ENCODE measurements around the gene SHC3.

The SHC3 gene

DNA sequence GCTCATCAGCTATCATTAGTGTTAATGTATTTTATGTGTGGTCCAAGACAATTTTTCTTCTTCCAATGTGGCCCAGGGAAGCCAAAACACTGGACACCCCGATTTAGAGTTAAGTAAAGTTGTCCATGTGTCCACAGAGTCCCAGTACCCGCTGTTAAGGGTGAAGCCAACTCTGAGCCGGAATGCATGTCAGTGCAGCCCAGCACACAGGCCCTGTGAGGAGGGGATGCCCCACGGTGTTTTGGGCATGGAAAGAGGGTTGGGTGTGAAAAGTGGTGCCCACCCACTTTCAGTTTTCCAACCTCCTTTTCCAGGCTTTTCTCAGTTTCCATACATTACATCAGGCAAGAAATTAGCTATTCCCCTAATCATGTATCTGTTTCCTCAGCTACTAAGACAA, 24.4 kb downstream of the SHC3 start:
- DNase-seq = no peak

DNA sequence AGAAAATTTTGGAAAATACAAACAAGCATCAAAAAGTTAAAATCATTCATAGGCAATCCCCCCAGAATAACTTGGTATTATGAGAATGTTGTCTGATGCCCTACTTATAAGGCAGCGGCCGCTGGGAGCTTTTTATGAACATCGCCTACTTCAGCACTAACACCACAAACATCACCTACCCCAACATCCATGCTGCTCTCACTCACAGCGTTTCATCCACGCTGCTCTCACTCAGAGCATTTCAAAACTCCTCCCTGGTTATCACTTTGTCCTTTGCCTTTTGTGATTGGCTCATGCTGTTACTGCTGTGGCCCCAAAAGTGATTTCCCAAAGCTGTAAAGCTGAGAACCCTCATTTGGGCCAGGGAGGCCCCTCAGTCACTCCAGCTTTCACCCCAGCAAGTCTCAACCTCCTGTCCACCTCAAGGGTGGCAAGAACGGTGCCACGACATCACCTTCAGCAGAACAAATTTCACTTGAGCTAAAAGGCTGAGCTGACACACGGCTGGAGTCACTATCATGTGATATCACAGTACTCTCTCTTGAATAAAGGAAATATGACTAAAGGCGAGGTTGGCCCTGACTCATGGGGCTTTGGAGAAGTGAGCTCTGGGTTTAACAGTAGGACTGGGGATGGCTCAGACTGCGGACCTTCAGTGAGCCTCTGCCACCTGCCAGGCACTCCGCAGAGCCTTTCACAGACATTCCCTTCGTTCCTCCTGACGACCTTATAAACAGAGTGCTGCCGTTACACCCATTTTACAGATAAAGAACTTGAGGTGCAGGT, 25.2 kb downstream of the SHC3 start:
- DNase-seq = no peak

DNA sequence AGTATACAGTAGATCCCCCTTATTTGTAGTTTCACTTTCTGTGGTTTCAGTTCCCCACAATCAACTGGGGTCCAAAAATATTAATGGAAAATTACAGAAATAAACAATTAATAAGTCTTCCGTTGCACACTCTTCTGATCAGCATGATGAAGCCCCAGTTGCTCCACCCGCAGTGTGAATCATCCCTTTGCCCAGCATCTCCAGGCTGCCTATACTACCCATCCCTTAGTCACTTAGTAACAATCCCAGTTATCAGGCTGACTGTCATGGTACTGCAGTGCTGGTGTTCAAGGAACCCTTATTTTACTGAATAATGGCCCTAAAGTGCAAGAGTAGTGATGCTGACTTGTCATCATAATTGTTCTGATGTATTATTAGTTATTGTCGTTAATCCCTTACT, 28.9 kb downstream of the SHC3 start:
- DNase-seq = no peak

DNA sequence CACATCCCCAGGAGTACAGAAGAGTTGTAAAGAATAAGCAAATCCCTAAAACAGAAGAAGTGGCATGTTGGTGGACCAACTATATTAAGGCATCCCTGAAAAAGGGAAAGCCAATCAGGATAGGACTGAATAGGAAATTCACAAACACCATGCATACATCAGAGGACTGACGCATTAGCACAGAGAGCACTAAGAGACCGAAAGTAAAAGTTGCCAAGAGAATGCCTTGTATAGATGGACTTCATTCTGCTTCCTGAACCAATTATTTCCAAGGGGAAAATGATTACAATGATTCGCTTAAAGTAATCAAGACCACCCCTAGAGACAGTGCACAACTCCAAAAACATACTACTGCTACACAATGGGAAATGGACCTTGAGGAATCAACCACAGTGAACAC, 33.5 kb downstream of the SHC3 start:
- DNase-seq = no peak

DNA sequence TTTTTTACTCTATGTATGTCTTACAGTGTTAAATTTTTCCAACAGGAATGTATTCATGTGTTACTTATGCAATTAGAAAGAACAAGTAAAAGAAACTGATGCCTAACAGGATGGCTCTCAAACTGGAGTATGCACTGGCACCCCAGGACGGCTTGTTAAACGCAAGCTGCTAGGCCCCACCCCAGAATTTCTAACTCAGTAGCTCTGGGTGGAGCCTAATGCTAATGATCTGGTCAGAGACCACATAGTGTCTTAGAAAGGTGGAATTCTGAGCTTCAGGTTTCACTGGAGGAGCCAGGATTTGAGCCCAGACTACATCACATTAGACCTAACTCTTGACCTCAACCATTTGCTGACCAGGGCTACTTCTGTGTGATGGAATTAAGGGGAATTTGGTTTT, 34.4 kb downstream of the SHC3 start:
- no peak for DNase-seq

DNA sequence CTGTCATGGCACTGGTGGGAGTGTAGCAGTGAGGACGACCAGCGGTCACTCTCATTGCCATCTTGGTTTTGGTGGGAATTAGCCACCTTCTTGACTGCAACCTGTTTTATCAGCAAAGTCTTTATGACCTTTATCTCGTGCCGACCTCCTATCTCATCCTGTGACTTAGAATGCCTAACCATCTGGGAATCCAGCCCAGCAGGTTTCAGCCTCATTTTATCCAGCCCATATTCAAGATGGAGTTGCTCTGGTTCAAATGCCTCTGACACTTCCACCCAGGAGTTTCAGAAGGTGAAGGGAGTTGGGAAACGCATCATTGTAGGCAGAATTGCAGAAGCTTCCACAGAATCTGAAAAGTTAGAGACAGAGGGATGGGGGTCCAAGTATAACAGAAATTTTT, 35.4 kb downstream of the SHC3 start:
- no peak for DNase-seq

DNA sequence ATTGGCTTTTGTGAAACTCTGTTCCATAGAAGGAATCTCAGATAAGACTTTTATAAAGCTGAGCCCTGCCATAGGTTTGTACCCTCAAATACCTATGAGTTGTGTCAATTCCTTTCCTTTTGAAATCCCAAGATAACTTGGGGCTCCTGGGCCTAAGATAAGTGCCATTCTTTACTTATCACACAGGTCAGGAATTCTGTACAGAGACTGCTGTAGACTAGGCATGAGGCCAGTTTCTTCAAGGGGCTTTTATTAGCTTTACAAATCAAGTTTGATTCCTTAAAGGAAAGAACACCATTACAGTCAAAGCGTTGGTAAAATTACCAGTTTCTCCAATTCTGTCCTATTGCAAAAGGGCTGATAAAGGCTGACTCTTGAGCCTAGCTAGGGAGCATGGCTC, 39.2 kb downstream of the SHC3 start:
- DNase-seq = no peak

DNA sequence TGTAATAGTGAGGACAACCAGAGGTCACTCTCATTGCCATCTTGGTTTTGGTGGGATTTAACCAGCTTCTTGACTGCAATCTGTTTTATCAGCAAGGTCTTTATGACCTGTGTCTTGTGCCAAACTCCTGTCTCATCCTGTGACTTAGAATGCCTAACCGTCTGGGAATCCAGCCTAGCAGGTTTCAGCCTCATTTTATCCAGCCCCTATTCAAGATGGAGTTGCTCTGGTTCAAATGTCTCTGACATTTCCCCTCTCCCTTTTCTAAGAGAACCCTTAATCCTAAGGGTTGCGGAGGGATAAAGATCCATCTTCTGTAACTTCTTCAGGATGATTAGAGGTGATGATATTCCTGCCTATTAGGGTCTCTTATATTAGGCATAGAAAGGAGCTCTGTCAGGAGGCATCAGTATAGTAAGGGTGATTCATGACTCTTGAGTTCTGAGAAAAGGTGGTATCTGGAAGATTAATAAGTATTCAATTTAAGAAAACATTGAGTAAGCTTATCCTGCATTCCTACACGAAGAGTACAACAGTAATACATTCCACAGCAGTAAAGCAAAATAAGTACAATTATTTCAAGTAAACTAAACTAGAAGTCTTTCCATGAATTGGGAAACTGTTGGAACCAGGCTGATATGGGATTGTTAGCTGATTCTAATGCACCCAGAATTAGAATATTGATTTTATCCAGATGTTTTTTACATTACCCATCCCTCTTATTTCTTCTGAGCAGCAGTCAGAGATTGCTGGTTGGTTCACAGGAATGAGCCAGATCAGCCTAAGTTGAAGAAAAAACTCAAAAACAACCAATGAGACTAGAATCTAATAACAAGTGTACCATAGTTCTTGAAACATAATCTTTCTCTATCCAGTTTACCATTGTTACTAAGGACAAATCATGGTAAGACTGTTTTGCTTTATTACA, 39.9 kb downstream of the SHC3 start:
- DNase-seq = no peak

DNA sequence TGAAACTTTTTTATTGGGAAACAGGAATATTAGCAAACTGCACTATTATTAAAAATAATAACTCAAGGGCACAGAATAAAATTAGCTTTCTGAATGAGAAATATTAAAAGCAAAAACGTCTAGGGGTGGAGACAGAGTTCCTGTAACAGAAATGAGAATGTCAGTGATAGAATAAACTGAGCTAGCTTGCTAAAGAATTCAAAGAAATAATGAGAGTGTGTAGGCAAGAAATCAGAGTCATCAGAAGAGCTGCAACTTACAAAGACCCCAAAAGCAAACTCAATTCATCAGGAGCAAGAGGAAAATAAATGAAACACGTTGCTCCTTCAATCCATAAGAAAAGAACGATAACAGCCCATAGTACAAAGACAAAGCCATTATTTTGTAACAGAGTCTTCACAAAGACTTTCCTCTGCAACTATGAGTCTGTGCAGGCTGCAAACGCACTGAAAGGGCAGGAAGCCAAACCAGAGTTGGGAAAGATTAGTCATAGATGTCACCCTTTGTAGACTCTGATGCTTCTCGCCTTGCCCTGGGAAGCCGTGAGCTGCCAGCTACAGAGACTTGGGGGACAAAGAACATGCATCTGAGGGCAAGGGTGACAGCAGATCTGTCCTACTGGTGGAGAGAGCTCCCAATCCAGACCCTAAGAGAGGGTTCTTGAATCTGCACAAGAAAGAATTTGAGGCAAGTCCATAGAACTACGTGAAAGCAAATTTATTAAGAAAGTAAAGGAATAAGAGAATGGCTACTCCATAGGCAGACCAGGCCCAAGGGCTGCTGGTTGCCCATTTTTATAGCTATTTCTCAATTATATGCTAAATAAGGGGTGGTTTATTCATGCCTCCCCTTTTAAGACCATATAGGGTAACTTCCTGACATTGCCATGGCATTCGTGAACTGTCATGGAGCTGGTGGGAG, 40.8 kb downstream of the SHC3 start:
- no peak for DNase-seq

DNA sequence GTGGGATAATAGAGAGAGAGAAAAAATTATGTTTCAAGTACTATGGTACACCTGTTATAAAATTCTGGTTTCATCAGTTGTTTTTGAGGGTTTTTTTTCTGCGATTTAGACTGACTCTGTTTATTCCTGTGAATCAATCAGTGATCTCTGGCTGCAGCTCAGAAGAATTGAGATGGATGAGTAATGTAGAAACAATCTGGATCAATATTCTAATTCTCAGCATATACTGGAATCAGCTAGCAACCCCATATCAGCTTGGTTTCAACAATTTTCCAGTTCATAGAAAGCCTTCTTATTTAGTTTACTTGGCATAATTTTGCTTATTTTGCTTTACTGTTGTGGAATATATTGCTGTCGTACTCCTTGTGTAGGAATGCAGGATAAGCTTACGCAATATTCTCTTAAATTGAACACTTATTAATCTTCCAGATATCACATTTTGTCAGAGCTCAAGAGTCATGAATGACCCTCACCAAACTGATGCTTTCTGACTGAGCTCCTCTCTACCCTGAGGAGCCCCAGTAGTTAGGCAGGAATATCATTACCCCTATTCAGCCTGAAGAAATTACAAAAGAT, 42.9 kb downstream of the SHC3 start:
- no peak for DNase-seq

DNA sequence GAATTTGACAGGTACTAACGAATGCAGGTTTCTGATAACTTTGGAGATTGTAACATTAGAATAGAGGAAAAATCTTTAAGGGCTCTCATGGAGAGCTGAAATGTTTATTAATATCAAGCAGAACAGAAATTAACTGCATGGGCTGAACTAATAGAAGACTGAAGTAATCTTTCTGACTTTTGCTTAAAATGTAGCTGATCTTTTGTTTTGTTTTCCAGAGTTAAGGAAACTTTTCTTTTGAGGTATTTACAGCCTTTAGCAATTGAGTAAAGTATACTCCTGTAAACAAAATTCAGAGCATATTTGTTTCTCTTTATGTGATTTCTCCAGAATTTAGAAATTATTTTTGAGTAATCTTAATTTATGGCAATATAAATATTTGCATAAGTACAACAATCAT, 43.9 kb downstream of the SHC3 start:
- no peak for DNase-seq

DNA sequence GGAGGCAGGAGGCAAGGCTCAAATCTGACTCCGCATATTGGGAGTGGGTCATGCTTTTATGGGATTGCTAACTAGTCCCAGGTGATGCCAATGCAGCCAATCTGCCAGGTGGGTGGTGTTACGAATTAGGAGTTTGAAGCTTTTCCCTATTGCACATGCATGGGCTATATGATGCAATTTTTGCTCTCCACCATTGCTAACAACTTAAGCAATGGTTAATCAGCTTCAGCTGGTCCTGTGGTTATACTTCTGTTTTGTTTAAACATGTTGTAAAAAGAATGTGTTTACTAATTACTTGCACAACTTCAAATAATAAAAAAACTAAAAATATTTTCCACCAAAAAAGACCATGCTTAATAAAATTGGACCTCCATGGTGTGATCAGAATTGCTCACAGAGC, 55.7 kb downstream of the SHC3 start:
- DNase-seq = no peak

DNA sequence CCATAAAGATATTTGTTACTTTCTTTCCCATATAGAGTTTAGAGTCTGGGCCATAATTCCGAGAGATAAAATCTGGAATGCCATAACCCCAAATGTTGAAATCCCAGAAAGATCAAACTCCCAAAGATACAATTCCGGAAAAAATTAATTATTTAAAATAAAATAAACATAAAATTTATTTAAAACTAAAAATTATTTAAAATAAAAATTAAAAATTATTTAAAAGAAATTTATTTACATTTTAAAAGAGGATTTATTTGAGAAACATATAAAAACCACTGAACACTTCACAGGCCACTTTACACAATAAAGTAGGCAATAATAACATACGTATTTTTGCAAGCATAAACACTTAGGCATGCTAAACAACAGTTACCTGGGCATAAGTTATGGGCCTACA, 57.9 kb downstream of the SHC3 start:
- no peak for DNase-seq

DNA sequence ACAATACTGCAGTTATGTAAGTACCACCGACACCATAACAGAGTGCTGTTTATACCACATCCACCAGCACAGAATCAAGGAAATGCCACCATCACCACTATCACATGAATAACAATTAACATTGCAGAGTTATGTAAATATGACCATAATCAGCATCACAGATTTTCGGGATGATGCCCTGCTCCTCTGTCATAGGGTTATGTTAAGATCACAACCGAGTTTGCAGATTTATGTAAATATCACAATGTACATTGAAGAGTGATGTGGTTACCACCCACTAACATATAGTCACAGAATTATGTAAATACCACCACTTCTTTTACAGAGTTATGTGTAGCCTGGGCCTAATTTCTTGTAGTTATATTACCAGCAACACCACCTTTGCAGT, 61.8 kb downstream of the SHC3 start:
- DNase-seq = no peak

DNA sequence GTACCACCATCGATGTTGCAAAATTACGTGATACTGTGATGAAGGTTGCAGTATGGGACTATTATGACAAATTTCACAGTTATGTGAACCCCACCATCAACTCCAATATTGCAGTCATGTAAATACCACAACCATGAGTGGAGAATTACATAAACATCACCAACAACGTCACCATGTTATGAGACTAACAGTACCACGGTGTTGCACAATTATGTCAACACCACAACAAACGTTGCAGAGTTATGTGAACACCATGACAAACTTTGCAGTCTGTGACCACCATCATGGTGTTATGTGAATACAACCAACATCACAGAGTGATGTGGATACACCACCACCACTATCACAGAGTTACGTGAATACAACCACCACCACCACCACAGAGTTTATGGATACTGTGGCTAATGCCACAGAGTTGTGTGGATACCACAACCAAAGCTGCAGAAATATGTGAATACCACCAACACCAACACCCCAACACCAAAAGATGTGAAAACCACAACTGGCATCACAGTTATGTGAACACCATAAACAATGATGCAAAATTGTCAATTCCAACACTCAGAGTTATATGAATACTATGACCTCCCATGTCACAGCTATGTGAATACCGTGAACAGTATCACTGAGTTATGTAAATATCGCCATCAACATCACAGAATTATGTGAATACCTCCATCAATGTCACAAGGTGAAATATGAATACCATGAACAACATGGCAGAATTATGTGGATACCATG, 62.4 kb downstream of the SHC3 start:
- no peak for DNase-seq

DNA sequence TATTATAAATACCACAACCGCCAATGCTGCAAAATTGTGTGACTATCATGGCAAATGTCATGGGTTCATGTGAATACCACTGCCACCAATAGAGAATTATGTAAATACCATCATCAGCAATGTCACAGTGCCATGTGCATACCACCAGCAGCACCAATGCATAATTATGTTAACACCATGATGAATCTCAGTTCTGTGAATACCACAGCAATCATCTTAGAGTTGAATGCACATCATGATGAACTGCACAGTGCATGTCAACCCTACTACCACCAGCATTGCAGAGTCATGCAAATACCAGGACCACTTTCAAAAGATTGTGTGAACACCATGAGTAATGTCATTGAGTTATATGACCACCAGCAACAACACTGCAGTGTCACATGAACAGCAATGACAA, 63.2 kb downstream of the SHC3 start:
- no peak for DNase-seq

DNA sequence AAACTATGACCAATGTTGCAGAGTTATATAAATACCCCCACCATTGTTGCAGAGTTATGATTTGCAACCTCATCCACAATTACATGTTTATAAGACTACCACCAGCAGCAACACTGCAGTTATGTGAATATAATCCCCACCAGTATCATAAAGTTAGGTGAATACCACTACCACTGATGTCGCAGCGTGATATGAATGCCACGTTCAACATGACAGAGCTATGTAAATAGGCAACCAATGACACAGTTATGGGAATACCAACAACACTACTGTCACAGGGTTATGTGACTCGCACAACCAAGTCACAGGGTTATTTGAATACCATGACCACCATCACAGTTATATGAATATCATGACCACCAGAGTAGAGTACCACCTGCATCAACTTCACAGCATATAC, 63.9 kb downstream of the SHC3 start:
- DNase-seq = no peak

DNA sequence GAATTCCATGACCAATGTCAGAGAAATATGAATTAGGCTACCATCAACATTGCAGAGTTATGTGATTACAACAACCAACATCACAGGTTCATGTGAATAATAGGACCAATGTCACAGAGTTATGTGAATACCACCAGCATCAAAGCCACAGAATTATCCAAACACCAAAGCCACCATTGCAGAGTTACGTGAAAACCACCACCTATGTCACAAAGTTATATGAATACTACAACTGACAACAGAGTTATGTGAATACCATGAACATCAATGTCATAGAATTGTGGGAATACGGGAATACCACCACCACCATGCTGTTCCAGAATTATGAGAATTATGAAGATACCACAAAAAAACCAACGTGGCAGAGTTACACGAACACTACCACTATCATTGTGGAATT, 64.8 kb downstream of the SHC3 start:
- DNase-seq = no peak

DNA sequence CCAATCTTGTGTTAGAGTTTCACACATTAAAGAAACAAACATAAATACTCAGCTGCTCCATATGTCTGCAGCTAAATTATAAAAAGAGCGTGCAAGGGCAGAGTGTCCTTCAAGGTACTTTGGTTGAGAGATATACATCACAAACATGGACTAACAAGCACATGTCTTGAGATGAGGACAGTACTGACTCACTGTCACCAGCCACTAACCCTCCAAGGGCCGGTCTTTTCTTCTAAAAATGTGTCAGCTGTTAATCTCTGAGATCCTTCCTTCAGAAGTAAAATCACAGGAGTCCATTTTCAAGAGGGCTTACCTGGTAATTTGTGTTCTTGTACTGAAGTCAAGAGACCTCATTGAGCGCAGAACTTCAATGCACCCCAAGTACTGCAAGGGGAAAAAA, 66.4 kb downstream of the SHC3 start:
- no peak for DNase-seq

DNA sequence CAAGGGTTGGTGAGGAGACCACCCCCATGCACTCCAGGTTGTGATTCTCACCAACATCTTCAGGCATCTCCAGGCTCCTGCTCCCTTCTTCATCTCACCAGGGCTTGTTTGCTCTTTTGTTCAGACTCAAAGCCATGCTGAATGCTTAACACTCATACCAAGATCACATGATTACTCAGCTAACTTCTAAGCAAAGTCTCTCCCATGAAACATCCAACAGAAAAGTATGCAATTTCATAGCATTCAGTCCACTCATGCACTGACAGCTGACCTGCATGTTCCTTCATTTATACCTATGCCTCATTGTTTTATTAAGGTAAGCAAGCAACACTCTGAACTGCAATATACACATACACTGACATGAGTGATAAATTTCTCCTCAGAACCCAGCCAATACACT, 69.0 kb downstream of the SHC3 start:
- no peak for DNase-seq

DNA sequence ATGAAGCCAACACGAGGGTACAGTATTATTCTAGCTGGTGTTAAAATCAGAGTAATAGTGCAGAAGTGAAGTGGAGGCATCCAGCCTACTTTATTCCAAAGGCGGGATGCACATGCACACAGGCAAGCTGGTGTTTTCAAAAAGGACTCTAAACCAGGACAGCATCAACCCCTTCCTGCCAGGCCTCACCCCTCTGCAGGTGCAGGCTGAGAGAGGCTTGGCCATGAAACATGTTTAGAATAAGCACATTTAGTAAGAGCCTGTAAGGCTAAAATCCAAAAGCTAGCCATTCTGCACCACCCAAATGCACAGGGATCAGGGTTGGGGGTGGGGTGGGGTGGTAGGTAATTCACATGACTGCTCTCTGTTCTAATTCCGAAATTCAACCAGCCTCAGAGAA, 71.2 kb downstream of the SHC3 start:
- no peak for DNase-seq

Measured in right kidney (tissue), 1 donor.